ENCODE results near the gene FCAMR.
"Not testable (repeated sequence)": the region's sequence is repeated elsewhere in the genome, so short reads cannot be mapped to it uniquely, and the experiment has no call there.

FCAMR gene

GRCh38 chr1:206924592-206925105 lies 45.6 kb downstream of the FCAMR start:
- Histone ChIP-seq H3K9me3 (ENCODE audit: insufficient read depth, low read length) (no peaks in the 10 kb centered on the region), H3K36me3 (ENCODE audit: insufficient read depth, insufficient read length, low read length) (no peaks in the 10 kb centered on the region), H3K27me3 (ENCODE audit: insufficient read depth, insufficient read length) (no peaks in the 10 kb centered on the region), H3K4me1 (ENCODE audit: insufficient read depth, insufficient read length) (no peaks in the 10 kb centered on the region), H3K9ac (ENCODE audit: insufficient read length, low read depth) (no peak overlapping the region), H3K4me3 (ENCODE audit: insufficient read length, low read depth) (no peak overlapping the region)
- no peak for TF ChIP-seq SUZ12 (IDR thresholded peaks at IDR 0.05; ENCODE audit: extremely low read depth, insufficient read depth, insufficient read length)
- TF ChIP-seq YY1 (IDR thresholded peaks at IDR 0.05; ENCODE audit: insufficient read depth, insufficient read length) = no peak
- no peak for TF ChIP-seq ZNF274 (IDR thresholded peaks at IDR 0.05; ENCODE audit: low read depth, low read length)
- no peak for DNase-seq (ENCODE audit: low read depth, low spot score)

GRCh38 chr1:206923961-206924557 lies 46.2 kb downstream of the FCAMR start:
- H3K27me3 ChIP-seq (ENCODE audit: insufficient read depth, insufficient read length); H3K36me3 ChIP-seq (ENCODE audit: insufficient read depth, insufficient read length, low read length); H3K4me3 ChIP-seq (ENCODE audit: insufficient read length, low read depth); H3K9me3 ChIP-seq (ENCODE audit: insufficient read depth, low read length); DNase-seq (ENCODE audit: low read depth, low spot score); H3K4me1 ChIP-seq (ENCODE audit: insufficient read depth, insufficient read length); H3K9ac ChIP-seq (ENCODE audit: insufficient read length, low read depth): not testable (repeated sequence)

GRCh38 chr1:206923009-206923960 lies 47.0 kb downstream of the FCAMR start:
- Histone ChIP-seq H3K4me1 (ENCODE audit: insufficient read depth, insufficient read length) (no peaks in the 10 kb centered on the region), H3K4me3 (ENCODE audit: insufficient read length, low read depth) (no peak overlapping the region), H3K9me3 (ENCODE audit: insufficient read depth, low read length) (no peaks in the 10 kb centered on the region), H3K36me3 (ENCODE audit: insufficient read depth, insufficient read length, low read length) (no peaks in the 10 kb centered on the region), H3K27me3 (ENCODE audit: insufficient read depth, insufficient read length) (no peaks in the 10 kb centered on the region), H3K9ac (ENCODE audit: insufficient read length, low read depth) (no peak overlapping the region)
- TF ChIP-seq ZNF274 (IDR thresholded peaks at IDR 0.05; ENCODE audit: low read depth, low read length) (no peak), YY1 (IDR thresholded peaks at IDR 0.05; ENCODE audit: insufficient read depth, insufficient read length) (no peak), SUZ12 (IDR thresholded peaks at IDR 0.05; ENCODE audit: extremely low read depth, insufficient read depth, insufficient read length) (no peak)
- DNase-seq (ENCODE audit: low read depth, low spot score) = no peak

- H3K4me1 ChIP-seq (ENCODE audit: insufficient read depth, insufficient read length) = no peaks in the 10 kb centered on the region
- DNase-seq (ENCODE audit: low read depth, low spot score) = no peak
- no peak overlapping the region for H3K4me3 ChIP-seq (ENCODE audit: insufficient read length, low read depth)
- no peaks in the 10 kb centered on the region for H3K9me3 ChIP-seq (ENCODE audit: insufficient read depth, low read length)
- H3K9ac ChIP-seq (ENCODE audit: insufficient read length, low read depth) = no peak overlapping the region
- no peaks in the 10 kb centered on the region for H3K36me3 ChIP-seq (ENCODE audit: insufficient read depth, insufficient read length, low read length)
- TF ChIP-seq ZNF274 (IDR thresholded peaks at IDR 0.05; ENCODE audit: low read depth, low read length) = no peak
- TF ChIP-seq SUZ12 (IDR thresholded peaks at IDR 0.05; ENCODE audit: extremely low read depth, insufficient read depth, insufficient read length) = no peak
- no peak for TF ChIP-seq YY1 (IDR thresholded peaks at IDR 0.05; ENCODE audit: insufficient read depth, insufficient read length)
- no peaks in the 10 kb centered on the region for H3K27me3 ChIP-seq (ENCODE audit: insufficient read depth, insufficient read length)
Observed at GRCh38 chr1:206922524-206922923, 47.7 kb downstream of the FCAMR start.

- Histone ChIP-seq H3K4me1 (ENCODE audit: insufficient read depth, insufficient read length) (no peaks in the 10 kb centered on the region), H3K36me3 (ENCODE audit: insufficient read depth, insufficient read length, low read length) (no peaks in the 10 kb centered on the region), H3K9ac (ENCODE audit: insufficient read length, low read depth) (no peak within 1 kb of the TSS), H3K27me3 (ENCODE audit: insufficient read depth, insufficient read length) (no peaks in the 10 kb centered on the region), H3K9me3 (ENCODE audit: insufficient read depth, low read length) (no peaks in the 10 kb centered on the region), H3K4me3 (ENCODE audit: insufficient read length, low read depth) (no peak within 1 kb of the TSS)
- DNase-seq (ENCODE audit: low read depth, low spot score) = no peak
- no peak for TF ChIP-seq SUZ12 (IDR thresholded peaks at IDR 0.05; ENCODE audit: extremely low read depth, insufficient read depth, insufficient read length)
- TF ChIP-seq YY1 (IDR thresholded peaks at IDR 0.05; ENCODE audit: insufficient read depth, insufficient read length) = no peak
- no peak for TF ChIP-seq ZNF274 (IDR thresholded peaks at IDR 0.05; ENCODE audit: low read depth, low read length)
Observed at GRCh38 chr1:206921772-206922265, 48.4 kb downstream of the FCAMR start, which contains the start of gene FCMR. TSS of gene FCMR (minus strand) at chr1:206921941. CDS start at chr1:206921854, 87 bp downstream.

- Histone ChIP-seq H3K27me3 (ENCODE audit: insufficient read depth, insufficient read length) (peaks cover 8% of the 10 kb centered on the region), H3K9me3 (ENCODE audit: insufficient read depth, low read length) (no peaks in the 10 kb centered on the region), H3K4me3 (ENCODE audit: insufficient read length, low read depth) (no peak overlapping the region), H3K9ac (ENCODE audit: insufficient read length, low read depth) (no peak overlapping the region), H3K36me3 (ENCODE audit: insufficient read depth, insufficient read length, low read length) (no peaks in the 10 kb centered on the region), H3K4me1 (ENCODE audit: insufficient read depth, insufficient read length) (no peaks in the 10 kb centered on the region)
- no peak for DNase-seq (ENCODE audit: low read depth, low spot score)
- TF ChIP-seq YY1 (IDR thresholded peaks at IDR 0.05; ENCODE audit: insufficient read depth, insufficient read length) (no peak), ZNF274 (IDR thresholded peaks at IDR 0.05; ENCODE audit: low read depth, low read length) (no peak), SUZ12 (IDR thresholded peaks at IDR 0.05; ENCODE audit: extremely low read depth, insufficient read depth, insufficient read length) (no peak)
Observed at GRCh38 chr1:206918076-206918475, 52.2 kb downstream of the FCAMR start.

Data from NT2/D1 (cell line).